NCI-H460 (cell line): Measurements from ENCODE around the gene ZNF223. TPM values are rescaled to one million over a fixed set of nuclear protein-coding genes. Genes with fewer than 3 reads are reported as not detected.

ENCODE experiments used
- DNase-seq: peaks from one replicate; pipeline ENCODE4 v3.0.0-alpha.2; 2016; ENCODE audit warnings: low read depth; ENCODE audit errors: extremely low read depth
- polyA plus RNA-seq: library from polyadenylated mRNA; depleted of rRNA; stranded (reverse); fragments of >200 nt; gene quantifications from 2 replicates; pipeline ENCODE4 v1.2.3, GENCODE V29; 2014; cell fraction: nucleus; rRNA removed
- total RNA-seq: library from RNA; depleted of rRNA; stranded (reverse); fragments of >200 nt; shearing (Covaris generic); gene quantifications from 2 replicates; pipeline ENCODE4 v1.2.3, GENCODE V29; 2014; rRNA removed

Gene ZNF223
- 1.9 and 2.0 TPM in 2 replicates for total RNA-seq
- 5.2 and 6.2 TPM in 2 replicates for polyA plus RNA-seq

GRCh38 chr19:44051650-44052402 lies at the start of gene ZNF223:
Gene ZNF223 (plus strand): TSS chr19:44052036. CDS start chr19:44055177, 3,141 bp downstream.
- DNase-seq, result peak; percentile 83

- DNase-seq, result no peak
These were observed 49.6 kb upstream of the ZNF223 start for GRCh38 chr19:44002212-44002565.

DNA sequence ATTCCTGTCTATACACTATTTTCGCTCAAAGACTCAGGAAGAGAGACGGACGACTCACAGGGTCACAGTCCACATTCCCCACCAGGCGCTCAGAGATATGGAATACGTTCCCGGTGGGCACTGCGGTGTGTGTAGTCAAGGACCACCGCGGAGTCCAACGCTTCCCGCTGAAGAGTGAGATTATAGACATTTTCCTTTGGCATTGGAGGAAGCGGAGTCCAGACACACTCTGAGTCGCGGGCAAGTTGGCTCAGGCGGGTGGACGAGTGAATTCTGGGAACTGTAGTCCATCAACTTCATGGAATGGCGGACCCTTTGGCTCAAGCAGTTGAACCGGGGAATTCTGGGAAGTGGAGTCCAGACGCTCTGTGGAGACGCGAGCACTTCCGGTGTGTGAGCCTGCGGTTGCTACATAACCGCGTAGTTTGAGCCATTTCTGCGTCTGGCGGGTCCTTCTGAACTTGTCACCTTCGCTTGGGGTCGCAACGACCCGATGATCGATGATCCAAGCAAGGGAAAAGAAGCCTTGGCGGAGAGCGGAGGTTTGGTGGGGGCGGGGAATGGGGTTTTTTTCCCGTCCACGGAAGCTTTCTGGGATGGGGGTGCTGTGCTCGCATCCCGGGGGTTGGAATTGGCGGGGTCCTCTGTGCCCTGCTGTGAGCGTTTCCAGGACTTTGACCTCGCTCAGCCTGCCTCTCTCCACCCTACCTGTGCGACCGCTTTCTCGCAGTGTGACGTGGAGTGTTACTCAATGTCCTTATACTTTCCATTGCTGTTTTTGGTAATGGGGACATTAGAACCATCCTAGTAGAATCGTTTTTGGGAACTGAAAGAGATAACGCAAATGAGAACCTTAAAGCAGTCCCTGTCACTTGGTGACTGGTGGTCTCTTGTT lies 49.0 kb upstream of the ZNF223 start, which contains the start of gene ZNF230:
Gene ZNF230, plus strand, starts transcription at position 392 of the 895 bp plus-strand sequence. CDS start 4,122 bp downstream, outside the sequence.
- DNase-seq, result peak; percentile 93

DNA sequence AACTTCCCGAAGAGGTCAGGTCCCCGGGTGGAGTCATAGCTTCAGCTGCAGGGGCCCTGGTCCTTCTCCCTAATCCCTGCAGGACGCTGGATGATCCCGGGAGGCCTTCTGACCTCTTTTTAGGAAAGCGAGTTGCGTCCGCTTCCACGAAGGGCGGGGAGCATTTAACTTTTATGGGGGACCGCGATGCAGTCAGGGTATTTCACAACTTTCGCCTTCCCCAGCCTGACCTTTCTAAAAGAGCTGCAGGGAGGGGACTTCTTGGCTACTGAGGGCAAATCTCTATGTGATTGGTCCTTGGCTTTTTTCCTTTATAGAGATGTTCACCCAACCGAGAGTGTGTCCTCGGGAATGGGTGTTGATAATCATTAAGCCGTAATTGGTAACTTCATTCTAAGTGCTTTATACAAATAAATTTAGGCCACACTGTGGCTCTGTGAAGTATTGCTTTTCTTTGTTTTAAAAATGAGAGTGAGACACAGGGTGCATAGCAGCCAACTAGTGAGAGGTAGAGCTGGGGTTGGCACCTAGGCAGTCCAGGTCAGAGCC lies 48.3 kb upstream of the ZNF223 start:
- no peak for DNase-seq

DNA sequence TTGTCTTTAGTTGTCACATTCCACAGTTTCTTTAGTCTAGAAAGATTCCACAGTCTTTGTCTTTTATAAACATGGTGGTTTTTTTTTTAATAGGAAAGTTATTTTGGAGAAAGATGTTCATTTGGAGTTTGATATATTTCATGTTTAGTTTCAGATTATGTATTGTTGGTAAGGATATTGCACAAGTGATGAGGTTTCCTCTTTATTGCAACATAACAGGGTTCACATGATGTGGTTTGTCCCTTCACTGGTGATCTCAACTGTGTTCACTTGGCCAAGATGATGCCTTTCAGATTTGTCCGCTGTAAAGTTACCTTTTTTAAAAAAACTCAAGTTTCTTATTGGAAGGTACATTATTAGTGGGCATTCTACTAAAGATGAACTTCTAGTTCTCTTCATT lies 45.9 kb upstream of the ZNF223 start:
- DNase-seq, result no peak

- DNase-seq, result no peak
These were observed 44.4 kb upstream of the ZNF223 start for GRCh38 chr19:44007473-44007872.

DNA sequence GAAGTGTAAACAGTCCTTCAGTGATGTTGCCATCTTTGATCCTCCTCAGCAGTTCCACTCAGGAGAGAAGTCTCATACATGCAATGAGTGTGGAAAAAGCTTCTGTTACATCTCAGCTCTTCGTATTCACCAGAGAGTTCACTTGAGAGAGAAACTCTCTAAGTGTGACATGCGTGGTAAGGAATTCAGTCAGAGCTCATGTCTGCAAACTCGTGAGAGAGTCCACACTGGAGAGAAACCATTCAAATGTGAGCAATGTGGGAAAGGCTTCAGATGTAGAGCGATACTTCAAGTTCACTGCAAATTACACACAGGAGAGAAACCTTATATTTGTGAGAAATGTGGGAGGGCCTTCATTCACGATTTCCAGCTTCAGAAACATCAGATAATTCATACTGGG lies 41.4 kb upstream of the ZNF223 start:
- no peak for DNase-seq

DNA sequence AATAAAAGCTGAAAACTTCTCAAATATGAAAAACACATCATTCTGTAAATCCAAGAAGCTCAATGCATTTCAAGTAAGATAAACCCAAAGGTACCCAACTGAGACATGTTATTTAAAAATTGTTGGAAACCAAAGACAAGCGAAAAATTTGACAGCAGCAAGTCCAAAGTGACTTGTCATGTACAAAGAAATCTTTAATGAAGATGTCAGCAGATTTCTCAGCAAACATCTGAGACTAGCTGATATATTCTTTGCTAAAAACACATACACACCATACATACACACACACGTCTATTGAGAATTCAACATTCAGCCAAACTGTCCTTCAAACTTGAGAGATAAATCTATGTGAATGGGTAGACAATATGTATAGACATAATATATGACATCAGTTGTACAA lies 32.3 kb upstream of the ZNF223 start:
- no peak for DNase-seq

- no peak for DNase-seq
These were observed 30.6 kb upstream of the ZNF223 start for GRCh38 chr19:44021221-44021620.

DNA sequence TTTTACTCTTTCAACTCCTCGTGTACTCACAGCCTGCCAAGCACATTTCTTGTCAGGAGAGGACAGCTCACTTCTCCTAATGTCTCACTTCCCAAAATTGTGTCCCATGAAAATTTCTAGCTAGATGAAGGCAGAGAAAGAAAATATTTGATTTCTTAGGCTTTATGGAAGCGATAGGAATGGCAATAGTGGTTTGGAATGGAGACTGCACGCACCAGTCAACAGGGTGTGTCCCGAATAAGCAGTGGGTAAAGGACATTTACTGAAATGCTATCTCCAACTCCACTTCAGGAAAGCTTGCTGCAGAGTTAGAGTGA lies 27.0 kb upstream of the ZNF223 start:
- no peak for DNase-seq

GRCh38 chr19:44025217-44025936 lies 26.5 kb upstream of the ZNF223 start, which contains the start of gene ZNF222:
Gene ZNF222 (plus strand): TSS chr19:44025379. CDS start chr19:44025437, 58 bp downstream.
- peak; percentile 80 for DNase-seq

- no peak for DNase-seq
These were observed 25.2 kb upstream of the ZNF223 start for GRCh38 chr19:44026622-44027021.

DNA sequence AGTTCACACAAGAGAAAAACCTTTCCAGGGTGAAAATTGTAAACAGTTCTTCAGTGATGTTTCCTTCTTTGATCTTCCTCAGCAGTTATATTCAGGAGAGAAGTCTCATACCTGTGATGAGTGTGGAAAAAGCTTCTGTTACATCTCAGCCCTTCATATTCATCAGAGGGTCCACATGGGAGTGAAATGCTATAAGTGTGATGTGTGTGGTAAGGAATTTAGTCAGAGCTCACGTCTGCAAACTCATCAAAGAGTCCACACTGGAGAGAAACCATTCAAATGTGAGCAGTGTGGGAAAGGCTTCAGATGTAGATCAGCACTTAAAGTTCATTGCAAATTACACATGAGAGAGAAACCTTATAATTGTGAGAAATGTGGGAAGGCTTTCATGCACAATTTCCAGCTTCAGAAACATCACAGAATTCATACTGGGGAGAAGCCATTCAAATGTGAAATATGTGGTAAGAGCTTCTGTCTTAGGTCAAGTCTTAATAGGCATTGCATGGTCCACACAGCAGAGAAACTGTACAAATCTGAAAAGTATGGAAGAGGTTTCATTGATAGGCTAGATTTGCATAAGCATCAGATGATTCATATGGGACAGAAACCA lies 19.7 kb upstream of the ZNF223 start:
- DNase-seq, result no peak

DNA sequence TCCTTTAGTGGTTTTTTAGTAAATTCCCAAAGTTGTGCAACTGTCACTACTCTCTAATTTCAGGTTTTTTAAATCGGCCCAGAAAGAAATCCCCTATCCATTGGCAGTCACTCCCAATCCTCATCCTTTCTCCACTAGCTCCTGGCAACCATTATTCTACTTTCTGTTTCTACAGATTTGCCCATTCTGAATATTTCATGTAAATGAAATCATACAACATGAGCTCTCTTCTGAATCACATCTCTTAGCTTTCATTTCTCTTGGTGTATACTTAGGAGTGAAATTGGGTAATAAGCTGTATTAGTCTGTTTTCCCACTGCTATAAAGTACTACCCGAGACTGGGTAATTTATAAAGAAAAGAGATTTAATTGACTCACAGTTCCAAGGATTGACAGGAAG lies 9.7 kb upstream of the ZNF223 start:
- DNase-seq, result no peak

- DNase-seq, result no peak
These were observed 841 bp upstream of the ZNF223 start for GRCh38 chr19:44050740-44051649.

DNA sequence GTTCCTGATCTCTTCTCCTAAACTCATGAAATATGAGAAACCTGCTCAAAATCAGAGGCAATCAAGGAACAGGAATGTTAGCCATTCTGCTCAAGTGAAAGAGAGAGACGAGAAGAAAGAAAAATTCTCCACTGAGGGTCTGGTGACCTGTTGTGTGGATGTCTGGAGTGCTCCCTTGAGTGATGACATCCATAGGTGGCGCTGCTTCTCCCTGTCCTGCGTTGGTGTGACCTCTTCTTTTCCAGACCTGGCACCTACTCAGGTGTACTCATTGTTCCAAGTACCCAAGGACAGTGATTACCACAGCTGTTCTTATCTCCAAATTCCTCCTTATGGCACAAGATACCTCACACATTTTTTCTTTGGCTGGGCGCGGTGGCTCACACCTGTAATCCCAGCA lies 4.0 kb downstream of the ZNF223 start:
- no peak for DNase-seq

DNA sequence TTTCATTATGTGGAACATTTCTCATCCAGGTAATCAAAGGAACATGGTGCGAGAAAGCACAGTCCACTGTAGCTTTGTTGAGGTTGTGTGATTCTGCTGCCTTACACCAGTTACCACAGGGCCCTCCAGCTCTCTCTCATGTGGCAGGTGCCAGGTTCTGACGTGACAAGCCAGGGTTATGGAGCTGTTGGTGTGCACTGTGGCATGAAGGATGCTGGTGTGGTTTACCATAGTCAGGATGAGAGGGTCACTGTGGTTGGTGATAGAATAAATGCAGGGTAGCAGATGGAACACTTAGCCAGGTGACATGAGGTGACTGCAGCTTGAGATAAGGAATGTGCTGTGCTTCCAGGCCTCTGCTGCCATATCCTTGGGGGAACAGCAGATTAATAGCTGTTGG lies 7.4 kb downstream of the ZNF223 start:
- no peak for DNase-seq

DNA sequence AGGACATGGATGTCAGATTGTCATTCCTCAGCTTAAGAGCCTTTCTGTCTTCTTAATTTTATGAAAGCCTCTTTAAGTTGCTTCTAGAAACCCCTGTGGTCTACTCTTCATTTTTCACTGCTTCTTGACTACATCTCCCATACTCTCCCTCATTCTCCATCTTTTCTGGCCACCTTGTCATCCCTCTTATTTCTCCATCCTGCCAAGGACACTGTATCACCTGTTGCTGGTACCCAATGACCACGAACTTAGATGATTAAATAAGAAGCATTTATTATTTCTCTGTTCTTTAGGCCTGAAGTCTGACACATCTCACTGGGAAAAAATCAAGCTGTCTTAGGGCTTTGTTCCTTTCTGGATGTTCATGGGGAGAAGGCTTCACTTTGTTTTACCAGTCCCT lies 9.2 kb downstream of the ZNF223 start:
- DNase-seq, result no peak

DNA sequence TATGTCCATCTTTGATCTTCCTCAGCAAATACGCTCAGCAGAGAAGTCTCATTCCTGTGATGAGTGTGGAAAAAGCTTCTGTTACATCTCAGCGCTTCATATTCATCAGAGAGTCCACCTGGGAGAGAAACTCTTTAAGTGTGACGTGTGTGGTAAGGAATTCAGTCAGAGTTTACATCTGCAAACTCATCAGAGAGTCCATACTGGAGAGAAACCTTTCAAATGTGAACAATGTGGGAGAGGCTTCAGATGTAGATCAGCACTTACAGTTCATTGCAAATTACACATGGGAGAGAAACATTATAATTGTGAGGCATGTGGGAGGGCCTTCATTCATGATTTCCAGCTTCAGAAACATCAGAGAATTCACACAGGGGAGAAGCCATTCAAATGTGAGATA lies 14.5 kb downstream of the ZNF223 start:
- DNase-seq, result no peak
